Liver (tissue), 9 donors: ENCODE data around the gene STUM. TPM values are rescaled to one million over a fixed set of nuclear protein-coding genes. Genes with fewer than 3 reads are reported as not detected.

Source experiments
- DNase-seq: peaks from one replicate; pipeline ENCODE4 v3.0.0-alpha.2; 2017; ENCODE audit warnings: low spot score
- H3K27ac ChIP-seq, 2 donors: one replicate each; pipeline ENCODE4 v1.7.0; 2013; ENCODE audit warnings: inconsistent platforms in 2 of 2, low read length in 2 of 2, control low read depth in 1 of 2, low read depth in 1 of 2, mild to moderate bottlenecking in 1 of 2
- H3K27me3 ChIP-seq, 4 donors: one replicate each; pipeline versions ENCODE4 v1.6.1 to v1.7.0; 2013; ENCODE audit warnings: low read length in 3 of 4, inconsistent platforms in 1 of 4, mild to moderate bottlenecking in 1 of 4, moderate library complexity in 1 of 4; ENCODE audit not compliant: control insufficient read depth in 4 of 4, insufficient read depth in 4 of 4
- H3K36me3 ChIP-seq, 4 donors: one replicate each; pipeline versions ENCODE4 v1.6.1 to v1.7.0; 2013; ENCODE audit warnings: low read length in 3 of 4, mild to moderate bottlenecking in 3 of 4, low read depth in 1 of 4, moderate library complexity in 1 of 4; ENCODE audit not compliant: control insufficient read depth in 4 of 4, insufficient read depth in 3 of 4
- H3K4me1 ChIP-seq, 4 donors: one replicate each; pipeline versions ENCODE4 v1.6.1 to v1.7.0; 2013; ENCODE audit warnings: low read length in 3 of 4, mild to moderate bottlenecking in 3 of 4, moderate library complexity in 1 of 4; ENCODE audit not compliant: control insufficient read depth in 4 of 4, insufficient read depth in 4 of 4
- H3K4me3 ChIP-seq, 3 donors: one replicate each; pipeline versions ENCODE4 v1.6.1 to v1.7.0; 2013; ENCODE audit warnings: low read length in 3 of 3, control low read depth in 1 of 3, low read depth in 1 of 3, mild to moderate bottlenecking in 1 of 3
- H3K9ac ChIP-seq, 2 donors: one replicate each; pipeline ENCODE4 v1.7.0; 2013; ENCODE audit warnings: low read length in 2 of 2, mild to moderate bottlenecking in 2 of 2, moderate library complexity in 2 of 2, control low read depth in 1 of 2, low read depth in 1 of 2
- H3K9me3 ChIP-seq, 4 donors: one replicate each; pipeline versions ENCODE4 v1.6.1 to v1.7.0; 2013; ENCODE audit warnings: low read length in 3 of 4; ENCODE audit not compliant: control insufficient read depth in 4 of 4
- ATF3 ChIP-seq: IDR thresholded peaks from 2 replicates; pipeline ENCODE4 v1.6.1; 2016; ENCODE audit warnings: antibody characterized with exemption
- CTCF ChIP-seq: fragments of 150-350 bp; IDR thresholded peaks from 2 replicates; pipeline ENCODE4 v1.5.1; 2017; ENCODE audit warnings: improper control_type of control experiment, low read depth, low read length; ENCODE audit not compliant: missing input control
- FOXA1 ChIP-seq: IDR thresholded peaks from 2 replicates; pipeline ENCODE4 v1.6.1; 2016; ENCODE audit warnings: antibody characterized with exemption
- FOXA2 ChIP-seq: IDR thresholded peaks from 2 replicates; pipeline ENCODE4 v1.6.1; 2016; ENCODE audit warnings: antibody characterized with exemption
- HNF4A ChIP-seq, 2 donors: conservative IDR thresholded peaks; 2 replicates each; pipeline ENCODE4 v1.6.1; 2016; ENCODE audit warnings: antibody characterized with exemption in 2 of 2, mild to moderate bottlenecking in 2 of 2
- HNF4G ChIP-seq: IDR thresholded peaks from 2 replicates; pipeline ENCODE4 v1.6.1; 2016; ENCODE audit warnings: antibody characterized with exemption
- JUND ChIP-seq, 2 donors: IDR thresholded peaks; 2 replicates each; pipeline ENCODE4 v1.6.1; 2016; ENCODE audit warnings: antibody characterized with exemption in 2 of 2
- MAX ChIP-seq: IDR thresholded peaks from 2 replicates; pipeline ENCODE4 v1.6.1; 2016; ENCODE audit warnings: antibody characterized with exemption
- RAD21 ChIP-seq, 2 donors: IDR thresholded peaks; 2 replicates each; pipeline ENCODE4 v1.6.1; 2016; ENCODE audit warnings: antibody characterized with exemption in 2 of 2, mild to moderate bottlenecking in 2 of 2
- REST ChIP-seq: IDR thresholded peaks from 2 replicates; pipeline ENCODE4 v1.6.1; 2016; ENCODE audit warnings: antibody characterized with exemption, mild to moderate bottlenecking
- SP1 ChIP-seq: IDR thresholded peaks from 2 replicates; pipeline ENCODE4 v1.6.1; 2018; ENCODE audit warnings: antibody characterized with exemption, mild to moderate bottlenecking
- TAF1 ChIP-seq: conservative IDR thresholded peaks from 2 replicates; pipeline ENCODE4 v1.6.1; 2016; ENCODE audit warnings: antibody characterized with exemption, mild to moderate bottlenecking
- ZBTB33 ChIP-seq: IDR thresholded peaks from 2 replicates; pipeline ENCODE4 v1.6.1; 2016; ENCODE audit warnings: antibody characterized with exemption
- WGBS: extraction: QIAGEN DNeasy Blood & Tissue Kit; methylation state at CpG from one replicate; pipeline ENCODE4 v1.1.7; 2013; 5-methylcytosine and 5-hydroxymethylcytosine counted together
- polyA plus RNA-seq, 2 donors: library from polyadenylated mRNA; stranded (reverse) in 1 of 2; unstranded in 1 of 2; fragments of 200-250 nt in 1 of 2; fragments of >200 nt in 1 of 2; fragmentation: Nextera tagmentation in 1 of 2; extraction: Ambion mirVana in 1 of 2; gene quantifications; one replicate each; pipeline versions ENCODE4 v1.2.1 to v1.2.3, GENCODE V29; 2013 to 2015
- total RNA-seq, 2 donors: library from RNA; depleted of rRNA; stranded (reverse); fragments of >200 nt; gene quantifications; one replicate each; pipeline ENCODE4 v1.2.3, GENCODE V29; 2014
- donor health status: healthy.
- donor health status: healthy.
- donor health status: healthy.
- donor health status: healthy.
- donor health status: healthy.

STUM gene
- total and polyA plus RNA-seq, 4 donors = 0.03 to 0.14 (median 0.07) TPM

GRCh38 chr1:226637147-226637935 is 88.8 kb downstream of the STUM start:
- no peak overlapping the region for H3K27ac ChIP-seq
- no peak for DNase-seq
- H3K9me3 ChIP-seq = no peaks in the 10 kb centered on the region

GRCh38 chr1:226638001-226638601 is 89.5 kb downstream of the STUM start:
- Histone ChIP-seq H3K9ac (no peak overlapping the region), H3K27ac (no peak overlapping the region), H3K4me3 (no peak overlapping the region), H3K36me3 (no peaks in the 10 kb centered on the region), H3K9me3 (no peaks in the 10 kb centered on the region), H3K27me3 (no peaks in the 10 kb centered on the region), H3K4me1 (no peaks in the 10 kb centered on the region)
- no peak for DNase-seq
- 67% methylated on average over 10 of the region's 10 CpGs for WGBS
- TF ChIP-seq TAF1 = no peak
- no peak for TF ChIP-seq HNF4A (conservative IDR thresholded peaks at IDR 0.05)
- no peak for TF ChIP-seq ATF3
- TF ChIP-seq SP1 = no peak
- no peak for TF ChIP-seq FOXA2
- TF ChIP-seq FOXA1 = no peak
- no peak for TF ChIP-seq RAD21 (IDR thresholded peaks at IDR 0.05)
- TF ChIP-seq HNF4G = no peak
- TF ChIP-seq ZBTB33 = no peak
- TF ChIP-seq REST = no peak
- TF ChIP-seq MAX = no peak

More at GRCh38 chr1:226637147-226637935, 88.8 kb downstream of the STUM start:
- TF ChIP-seq CTCF (peak; percentile 24), RAD21 (IDR thresholded peaks at IDR 0.05) (peak; percentile 27 to 62), FOXA1 (no peak), MAX (no peak), ZBTB33 (no peak), JUND (IDR thresholded peaks at IDR 0.05) (no peak)
- H3K4me3 ChIP-seq = no peak overlapping the region
- no peaks in the 10 kb centered on the region for H3K36me3 ChIP-seq
- no peak overlapping the region for H3K9ac ChIP-seq
- H3K27me3 ChIP-seq = no peaks in the 10 kb centered on the region
- whole genome bisulfite sequencing = 64% methylated on average over 29 of the region's 29 CpGs
- no peaks in the 10 kb centered on the region for H3K4me1 ChIP-seq
